A549 (cell line): ENCODE results near the gene TMEM60.

Experiments used
- TF ChIP-seq, protein P1 (sequence below): fragments of 200-600 bp; sonication (generic); IDR thresholded peaks from 2 replicates; pipeline ENCODE4 v1.6.1; 2016; ENCODE audit warnings: antibody characterized with exemption, mild to moderate bottlenecking, moderate library complexity
- TF ChIP-seq, protein P2 (sequence below): fragments of >200 bp; sonication (Bioruptor Twin); formaldehyde crosslinking; IDR thresholded peaks from 3 replicates; pipeline ENCODE4 v1.5.1; 2016

DNA sequence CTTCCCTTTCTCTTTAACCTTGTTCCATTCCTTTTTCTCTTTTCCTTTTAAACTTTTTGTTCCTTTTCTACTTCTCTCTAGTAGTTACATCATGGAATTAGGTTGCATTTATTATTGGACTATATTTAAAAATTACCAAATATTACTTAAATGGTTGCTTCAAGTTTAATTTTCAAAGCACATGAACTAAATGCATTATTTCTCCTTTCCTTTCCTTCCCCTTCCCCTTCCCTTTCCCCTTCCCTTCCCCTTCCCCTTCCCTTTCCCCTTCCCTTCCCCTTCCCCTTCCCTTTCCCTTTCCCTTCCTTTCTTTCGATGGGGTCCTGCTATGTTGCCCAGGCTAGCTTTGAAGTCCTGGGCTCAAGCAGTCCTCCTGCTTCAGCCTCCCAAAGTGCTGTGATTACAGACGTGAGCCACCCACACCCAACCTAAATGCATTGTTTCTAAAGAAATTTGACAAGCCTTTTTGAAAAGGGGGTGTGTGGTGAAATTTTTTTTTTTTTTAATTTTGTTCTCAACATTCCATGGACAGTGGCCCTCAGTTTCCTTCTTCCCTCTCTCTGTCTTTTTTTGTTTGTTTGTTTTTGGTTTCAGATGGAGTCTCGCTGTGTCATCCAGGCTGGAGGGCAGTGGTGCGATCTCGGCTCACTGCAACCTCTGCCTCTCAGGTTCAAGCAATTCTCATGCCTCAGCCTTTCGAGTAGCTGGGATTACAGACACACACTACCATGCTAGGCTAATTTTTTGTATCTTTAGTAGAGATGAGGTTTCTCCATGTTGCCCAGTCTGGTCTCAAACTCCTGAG is 31.2 kb downstream of the TMEM60 start:
- TF ChIP-seq, protein P1, sequence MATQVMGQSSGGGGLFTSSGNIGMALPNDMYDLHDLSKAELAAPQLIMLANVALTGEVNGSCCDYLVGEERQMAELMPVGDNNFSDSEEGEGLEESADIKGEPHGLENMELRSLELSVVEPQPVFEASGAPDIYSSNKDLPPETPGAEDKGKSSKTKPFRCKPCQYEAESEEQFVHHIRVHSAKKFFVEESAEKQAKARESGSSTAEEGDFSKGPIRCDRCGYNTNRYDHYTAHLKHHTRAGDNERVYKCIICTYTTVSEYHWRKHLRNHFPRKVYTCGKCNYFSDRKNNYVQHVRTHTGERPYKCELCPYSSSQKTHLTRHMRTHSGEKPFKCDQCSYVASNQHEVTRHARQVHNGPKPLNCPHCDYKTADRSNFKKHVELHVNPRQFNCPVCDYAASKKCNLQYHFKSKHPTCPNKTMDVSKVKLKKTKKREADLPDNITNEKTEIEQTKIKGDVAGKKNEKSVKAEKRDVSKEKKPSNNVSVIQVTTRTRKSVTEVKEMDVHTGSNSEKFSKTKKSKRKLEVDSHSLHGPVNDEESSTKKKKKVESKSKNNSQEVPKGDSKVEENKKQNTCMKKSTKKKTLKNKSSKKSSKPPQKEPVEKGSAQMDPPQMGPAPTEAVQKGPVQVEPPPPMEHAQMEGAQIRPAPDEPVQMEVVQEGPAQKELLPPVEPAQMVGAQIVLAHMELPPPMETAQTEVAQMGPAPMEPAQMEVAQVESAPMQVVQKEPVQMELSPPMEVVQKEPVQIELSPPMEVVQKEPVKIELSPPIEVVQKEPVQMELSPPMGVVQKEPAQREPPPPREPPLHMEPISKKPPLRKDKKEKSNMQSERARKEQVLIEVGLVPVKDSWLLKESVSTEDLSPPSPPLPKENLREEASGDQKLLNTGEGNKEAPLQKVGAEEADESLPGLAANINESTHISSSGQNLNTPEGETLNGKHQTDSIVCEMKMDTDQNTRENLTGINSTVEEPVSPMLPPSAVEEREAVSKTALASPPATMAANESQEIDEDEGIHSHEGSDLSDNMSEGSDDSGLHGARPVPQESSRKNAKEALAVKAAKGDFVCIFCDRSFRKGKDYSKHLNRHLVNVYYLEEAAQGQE: no peak
- TF ChIP-seq, protein P2, sequence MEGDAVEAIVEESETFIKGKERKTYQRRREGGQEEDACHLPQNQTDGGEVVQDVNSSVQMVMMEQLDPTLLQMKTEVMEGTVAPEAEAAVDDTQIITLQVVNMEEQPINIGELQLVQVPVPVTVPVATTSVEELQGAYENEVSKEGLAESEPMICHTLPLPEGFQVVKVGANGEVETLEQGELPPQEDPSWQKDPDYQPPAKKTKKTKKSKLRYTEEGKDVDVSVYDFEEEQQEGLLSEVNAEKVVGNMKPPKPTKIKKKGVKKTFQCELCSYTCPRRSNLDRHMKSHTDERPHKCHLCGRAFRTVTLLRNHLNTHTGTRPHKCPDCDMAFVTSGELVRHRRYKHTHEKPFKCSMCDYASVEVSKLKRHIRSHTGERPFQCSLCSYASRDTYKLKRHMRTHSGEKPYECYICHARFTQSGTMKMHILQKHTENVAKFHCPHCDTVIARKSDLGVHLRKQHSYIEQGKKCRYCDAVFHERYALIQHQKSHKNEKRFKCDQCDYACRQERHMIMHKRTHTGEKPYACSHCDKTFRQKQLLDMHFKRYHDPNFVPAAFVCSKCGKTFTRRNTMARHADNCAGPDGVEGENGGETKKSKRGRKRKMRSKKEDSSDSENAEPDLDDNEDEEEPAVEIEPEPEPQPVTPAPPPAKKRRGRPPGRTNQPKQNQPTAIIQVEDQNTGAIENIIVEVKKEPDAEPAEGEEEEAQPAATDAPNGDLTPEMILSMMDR: no peak
